ENCODE results near the gene TMEM108.

The TMEM108 gene

DNA sequence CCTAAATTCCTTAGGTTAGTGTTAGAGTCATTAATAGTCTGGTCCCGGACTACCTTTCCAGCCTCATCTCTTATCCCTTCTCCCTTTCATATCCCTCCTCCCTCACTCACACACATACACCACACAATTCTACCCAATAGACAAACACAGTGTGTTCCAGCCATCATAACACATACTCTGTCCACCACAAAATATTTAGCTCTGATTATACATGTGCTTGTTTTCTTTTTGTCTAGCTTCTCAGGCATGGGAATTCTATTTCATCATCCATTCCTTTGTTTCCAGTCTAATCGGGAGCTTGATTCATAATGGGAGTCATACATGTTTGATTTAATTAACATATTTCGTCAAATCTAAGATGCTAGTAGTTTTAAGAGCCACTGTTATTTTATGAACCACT, 199.8 kb downstream of the TMEM108 start:
- DNase-seq, result no peak

DNA sequence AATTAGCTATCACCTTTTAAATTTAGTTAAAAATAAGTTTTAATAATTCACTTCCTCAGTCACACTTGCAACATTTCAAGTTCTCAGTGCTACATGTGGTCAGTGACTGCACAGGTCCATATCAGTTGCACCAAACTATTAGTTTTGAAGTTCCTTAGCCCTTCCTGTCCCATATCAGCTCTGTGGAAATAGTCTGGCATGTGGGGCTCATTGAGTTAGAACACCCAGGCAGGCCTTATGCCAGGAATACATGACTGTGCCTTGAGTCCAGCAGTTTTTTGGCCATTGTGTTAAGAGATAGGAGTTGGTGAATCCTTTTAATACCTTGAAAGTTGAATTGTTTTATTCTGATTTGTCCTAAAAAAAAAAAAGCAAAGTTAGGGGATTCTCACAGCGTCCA, 207.9 kb downstream of the TMEM108 start:
- no peak for DNase-seq

DNA sequence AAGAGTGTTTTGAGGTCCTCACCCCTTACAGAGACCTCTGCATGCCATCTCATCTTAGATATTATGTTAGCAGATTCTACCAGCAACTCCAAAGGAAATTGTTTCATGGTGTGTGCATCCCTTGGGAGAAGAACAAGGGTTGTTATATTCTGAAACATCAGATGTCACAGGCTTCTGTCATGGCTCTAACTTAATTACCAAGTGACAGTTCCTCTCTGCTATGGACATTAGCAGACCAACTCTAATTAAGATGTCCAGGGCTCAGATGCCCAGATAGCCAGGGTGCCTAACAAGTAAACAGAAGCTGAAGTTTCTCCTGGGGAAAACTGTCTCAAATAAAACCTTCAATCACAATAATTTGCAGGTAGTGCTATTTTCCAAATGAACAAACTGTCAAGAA, 208.6 kb downstream of the TMEM108 start:
- DNase-seq, result no peak

DNA sequence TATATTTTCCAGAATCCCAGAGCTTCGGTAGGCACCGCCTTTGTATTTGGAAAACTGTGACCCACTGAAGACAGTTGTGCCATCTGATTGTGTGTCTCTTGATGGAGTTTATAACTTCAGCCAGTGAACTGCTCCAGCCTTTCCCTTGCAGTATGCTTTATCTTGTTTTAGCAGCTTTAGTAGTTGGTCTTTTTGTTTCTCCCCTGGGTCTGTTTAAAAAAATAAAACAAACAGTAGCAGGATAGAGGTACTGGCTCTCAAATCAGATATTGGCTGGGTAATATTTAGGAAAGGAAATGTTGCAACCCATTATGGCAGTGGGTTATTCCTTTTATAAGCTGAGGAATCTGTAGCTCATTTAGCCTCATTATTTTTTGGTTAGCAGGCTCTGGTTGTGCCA, 210.2 kb downstream of the TMEM108 start:
- DNase-seq, result no peak

DNA sequence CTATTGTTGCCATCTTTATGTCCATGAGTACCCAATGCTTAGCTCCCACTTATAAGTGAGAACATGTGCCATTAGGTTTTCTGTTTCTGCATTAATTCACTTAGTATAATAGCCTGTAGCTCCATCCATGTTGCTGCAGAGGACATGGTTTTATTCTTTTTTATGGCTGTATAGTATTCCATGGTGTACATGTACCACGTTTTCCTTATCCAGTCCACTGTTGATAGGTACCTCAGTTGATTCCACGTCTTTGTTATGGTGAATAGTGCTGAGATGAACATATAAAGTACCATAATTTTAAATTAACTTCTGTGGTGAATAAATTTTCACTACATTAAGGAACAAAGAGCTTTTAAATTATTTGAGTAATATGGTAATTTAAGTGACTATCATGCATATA, 211.3 kb downstream of the TMEM108 start:
- no peak for DNase-seq

DNA sequence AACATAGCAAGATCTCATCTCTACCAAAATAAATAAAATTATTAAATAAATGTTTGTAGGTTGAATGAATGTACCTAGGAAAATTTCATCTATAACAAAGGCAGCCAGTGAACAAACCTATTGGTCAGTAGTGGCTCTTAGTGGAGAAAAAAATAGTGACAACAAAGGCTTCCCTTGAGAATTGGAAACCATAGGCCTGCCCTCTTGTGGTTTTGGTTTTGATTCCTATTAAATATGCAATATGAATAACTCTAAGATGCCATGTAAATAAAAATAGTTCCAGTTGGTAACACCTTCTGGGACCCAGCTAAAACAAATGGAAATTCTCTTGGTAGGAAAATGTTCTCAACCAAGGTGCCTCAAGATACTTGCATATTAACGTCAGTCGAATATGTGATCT, 216.0 kb downstream of the TMEM108 start:
- no peak for DNase-seq

DNA sequence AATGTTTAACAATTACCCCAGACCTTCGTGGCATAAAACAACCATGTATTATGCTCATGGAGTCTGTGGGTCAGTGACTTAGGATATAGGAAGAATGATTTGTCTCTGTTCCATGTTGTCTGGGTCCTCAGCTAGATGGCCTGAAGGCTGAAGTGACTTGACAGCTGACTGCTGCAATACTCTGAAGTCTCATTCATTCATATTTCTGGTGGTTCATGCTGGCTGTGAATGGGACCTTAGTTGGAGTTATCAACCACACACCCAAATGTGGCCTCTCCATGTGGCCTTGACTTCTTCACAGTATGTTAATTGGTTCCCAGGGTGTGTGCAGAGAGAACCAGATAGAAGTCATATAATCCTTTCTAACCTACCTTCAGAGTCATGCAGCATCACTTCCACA, 216.5 kb downstream of the TMEM108 start:
- no peak for DNase-seq

DNA sequence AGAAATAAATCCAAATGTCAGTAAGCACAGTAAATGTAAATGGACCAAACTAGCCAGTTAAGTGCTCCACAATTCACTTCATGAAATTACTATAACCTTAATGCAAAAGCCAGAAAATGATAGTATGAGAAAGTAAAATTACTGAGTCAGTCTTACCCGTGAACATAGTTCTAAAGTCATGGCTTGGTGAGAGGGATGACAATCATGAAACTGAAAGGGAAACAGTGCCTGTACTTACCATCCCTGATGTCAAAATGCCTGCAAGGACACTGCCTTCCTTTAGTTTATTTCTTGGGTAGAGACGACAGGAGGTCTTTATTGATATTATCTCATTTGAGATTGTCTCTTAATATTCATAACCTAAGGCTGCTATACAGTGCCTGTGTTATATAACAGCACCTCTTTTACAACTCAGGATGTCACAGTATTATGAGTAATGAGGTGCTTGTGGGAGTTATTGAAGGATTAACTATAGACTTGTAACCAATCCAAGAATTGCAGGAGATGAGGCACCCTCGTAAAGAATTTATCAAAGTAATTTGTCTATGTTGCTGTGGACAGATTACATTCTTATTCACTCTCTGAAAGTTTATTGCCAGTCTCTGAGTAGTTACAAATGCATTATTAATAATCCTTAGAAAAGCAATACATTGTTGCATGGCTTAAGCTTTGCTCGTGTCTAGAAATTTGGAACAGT, 218.7 kb downstream of the TMEM108 start:
- DNase-seq, result no peak

DNA sequence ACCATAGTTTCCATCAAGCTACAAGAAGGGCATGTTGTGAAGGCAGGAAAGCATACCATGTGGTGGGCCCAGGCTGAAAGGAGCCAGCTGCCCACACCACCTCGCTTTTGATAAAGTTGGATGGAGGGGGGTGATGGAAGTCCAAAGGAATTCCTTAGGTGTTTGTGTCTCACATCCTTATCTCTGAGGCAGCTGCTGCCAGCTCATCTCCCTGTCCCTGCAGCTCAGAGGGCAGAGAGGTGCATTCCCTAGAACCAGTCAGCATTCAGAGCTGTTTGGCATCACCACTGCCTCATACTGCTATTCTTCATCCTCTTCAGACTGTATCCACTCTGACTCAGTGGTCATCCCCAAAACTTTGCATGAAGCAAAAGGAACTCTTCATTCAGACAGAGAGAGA, 220.2 kb downstream of the TMEM108 start:
- DNase-seq, result no peak

DNA sequence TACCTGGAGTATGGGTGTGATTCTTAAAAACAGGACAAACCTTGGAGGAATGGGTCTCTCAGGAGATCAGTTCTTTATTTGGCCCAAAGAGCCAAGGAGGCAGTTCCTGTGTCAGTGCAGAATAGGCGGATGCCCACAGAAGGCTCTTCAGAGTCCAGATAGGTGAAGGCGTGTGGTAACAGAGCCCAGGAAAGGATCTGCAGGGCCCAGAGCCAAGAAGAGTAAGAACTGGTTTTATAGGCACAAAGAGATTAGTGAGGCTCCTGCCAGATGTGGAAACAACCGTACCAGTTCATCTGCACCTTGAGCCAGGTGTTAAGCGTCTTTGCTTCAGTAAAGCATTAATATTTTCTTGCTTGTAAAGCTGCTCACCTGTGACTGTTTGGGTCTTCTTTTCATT, 221.6 kb downstream of the TMEM108 start:
- no peak for DNase-seq

DNA sequence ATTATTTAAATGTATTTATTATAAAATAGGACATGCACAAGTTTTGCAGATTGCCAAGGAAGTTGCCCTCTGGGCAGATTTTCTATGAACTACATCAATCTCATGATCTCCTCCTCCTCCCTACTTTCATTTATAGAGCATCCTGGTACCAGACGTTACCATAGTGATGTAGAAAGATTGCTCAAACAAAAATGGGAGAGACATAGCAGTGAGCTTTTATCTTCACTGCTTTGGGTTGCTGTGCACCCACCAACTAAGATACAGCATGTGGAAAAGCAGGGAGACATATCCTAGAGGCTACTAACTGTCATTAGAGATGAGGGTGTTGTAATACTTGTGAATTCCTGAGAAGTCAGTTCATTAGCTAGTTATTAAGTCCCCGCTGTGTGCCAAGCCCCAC, 224.1 kb downstream of the TMEM108 start:
- DNase-seq, result no peak

DNA sequence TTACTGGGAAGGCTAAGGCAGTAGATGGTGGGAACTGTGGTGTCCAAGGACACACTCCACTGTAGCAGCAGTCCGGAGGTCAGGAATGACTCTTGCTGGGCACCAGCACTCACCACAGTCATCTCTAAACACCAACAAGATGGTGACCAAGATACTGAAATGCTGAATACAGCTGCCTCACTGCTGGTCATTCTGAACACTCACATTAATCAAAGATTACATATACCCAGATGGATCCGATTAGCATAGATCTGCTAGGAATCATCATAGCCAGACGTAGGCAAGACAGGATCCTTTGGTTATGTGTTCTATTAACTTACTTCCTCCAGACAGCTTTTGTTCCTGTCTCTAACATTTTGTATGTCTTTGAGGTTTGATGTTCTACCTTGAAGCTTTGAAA, 226.7 kb downstream of the TMEM108 start:
- DNase-seq, result no peak

DNA sequence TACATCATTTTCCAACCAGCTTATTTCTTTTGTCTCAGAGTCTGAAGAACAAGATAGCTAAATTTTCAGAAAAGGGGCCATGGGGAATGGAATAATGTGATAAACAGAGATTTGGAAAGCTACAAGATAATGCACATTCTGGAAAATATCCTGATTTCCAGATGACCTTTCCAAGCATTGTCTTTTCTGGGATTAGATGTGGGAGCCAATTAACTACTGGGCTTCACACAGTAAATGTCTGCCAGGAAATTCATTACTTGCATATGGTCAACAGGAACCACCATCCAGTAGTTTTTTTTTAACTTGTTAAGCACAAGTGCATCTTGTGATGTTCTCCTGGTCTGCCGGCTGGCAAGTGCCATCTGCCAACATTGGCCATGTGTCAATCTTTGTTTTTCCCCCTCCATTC, 230.5 kb downstream of the TMEM108 start:
- no peak for DNase-seq

DNA sequence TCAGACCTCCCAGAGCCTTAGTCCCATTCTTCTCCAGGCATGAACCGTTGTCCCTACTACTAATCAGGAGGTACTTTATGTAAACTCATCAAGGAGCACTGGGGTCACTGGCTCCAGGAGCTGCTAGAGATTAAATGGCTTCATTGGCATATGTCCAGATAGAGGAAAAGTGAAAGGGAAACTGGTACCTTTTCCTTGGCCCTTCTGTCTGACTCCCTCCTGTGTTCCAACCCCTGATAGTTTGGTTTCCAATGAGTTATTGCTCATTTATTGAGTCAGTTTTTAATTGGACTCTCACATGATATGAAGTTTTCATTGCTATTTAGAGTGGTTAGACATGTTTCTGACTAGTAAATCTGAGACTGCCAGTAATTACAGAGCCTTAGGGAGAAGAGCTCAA, 231.2 kb downstream of the TMEM108 start:
- no peak for DNase-seq

DNA sequence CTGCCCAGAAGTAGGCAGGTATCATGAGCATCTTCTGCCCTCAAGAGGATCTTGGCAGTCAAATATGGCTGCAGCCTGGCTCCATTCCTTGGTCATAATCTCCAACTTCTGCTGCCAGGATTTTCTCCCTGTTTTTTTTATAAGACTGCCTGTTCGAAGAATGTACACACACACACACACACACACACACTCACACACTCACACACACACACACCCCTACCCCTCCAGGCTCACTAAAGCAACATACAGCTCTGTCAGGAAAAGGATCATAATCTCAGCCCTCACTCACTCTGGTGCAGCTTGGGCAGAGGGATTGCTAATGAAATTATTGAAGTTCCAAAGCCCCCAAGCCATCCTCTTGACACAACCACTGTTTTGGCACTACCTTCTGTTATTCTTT, 232.4 kb downstream of the TMEM108 start:
- DNase-seq, result no peak

DNA sequence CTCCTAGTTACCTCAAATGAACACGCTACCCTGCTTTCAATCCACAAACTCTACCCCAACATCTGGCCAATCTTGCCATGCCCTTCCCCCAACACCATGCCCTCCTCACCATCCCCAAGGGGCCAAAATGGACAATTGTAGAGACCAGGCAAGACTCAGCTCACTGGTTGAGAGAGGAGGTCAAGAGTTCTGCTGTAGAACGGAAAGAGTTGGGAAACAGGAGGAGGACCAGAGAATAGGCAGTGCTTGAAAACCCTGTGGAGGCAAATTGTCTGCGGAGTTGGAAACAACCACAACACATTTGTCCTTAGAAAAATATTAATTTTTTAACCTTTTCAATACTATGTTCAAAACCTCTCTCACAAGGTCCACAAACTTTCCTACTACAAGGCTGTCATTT, 232.9 kb downstream of the TMEM108 start:
- DNase-seq, result no peak

DNA sequence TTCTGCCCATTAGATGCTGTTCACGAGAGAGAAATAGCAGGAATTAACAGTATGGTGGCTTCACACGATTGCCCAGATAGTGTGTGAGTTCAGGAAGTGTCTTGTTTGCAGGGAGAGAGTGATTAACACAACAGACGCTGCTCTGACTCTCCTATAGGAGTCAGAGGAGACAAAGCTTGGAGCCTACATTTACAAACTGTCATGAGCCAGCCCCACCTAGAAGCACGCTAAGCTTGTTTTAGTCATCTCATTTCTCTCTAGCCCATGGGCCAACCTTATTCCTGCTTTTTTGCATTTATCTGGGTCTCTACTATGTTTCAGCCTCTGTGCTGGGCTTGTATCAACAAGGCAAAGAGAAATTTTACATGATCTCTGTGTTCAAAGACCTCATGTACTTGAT, 233.3 kb downstream of the TMEM108 start:
- DNase-seq, result no peak

DNA sequence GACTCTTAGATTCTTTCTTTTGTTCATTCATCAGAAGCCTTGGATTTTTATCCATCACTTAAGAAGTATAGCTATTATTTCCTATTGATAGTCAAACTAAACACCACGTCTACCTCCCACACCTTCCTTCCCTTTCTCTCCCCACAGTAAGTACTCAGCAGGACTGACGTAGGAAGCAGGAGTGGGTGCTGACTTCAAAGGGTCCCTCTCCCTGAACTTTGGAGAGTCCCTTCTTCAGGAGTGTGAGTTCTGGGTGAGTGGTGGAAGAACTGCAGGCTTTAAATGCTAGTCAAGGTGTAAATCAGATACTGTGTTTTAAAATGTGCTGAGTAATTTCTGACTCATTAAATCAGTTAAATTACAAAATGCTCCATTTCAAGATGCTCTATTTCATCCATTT, 235.2 kb downstream of the TMEM108 start:
- no peak for DNase-seq

DNA sequence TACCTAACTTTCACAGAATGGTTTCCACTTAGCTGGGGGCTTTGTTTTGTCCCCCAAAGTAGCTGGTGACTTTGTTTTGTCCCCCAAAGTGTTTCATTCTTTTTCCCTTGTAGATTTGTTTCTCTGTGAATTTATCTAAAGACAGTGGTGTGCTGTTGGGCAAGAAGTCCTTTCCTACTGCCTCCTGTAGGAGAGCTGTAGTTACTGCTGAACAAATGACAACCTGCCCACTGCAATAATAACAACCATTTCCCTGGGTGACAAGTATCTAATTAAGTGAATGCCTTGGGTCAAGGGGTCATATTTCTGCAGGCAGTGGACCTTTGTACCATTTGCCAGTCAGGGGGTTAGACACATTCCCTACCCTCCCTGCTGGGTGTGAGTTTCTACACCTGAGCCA, 236.3 kb downstream of the TMEM108 start:
- DNase-seq, result no peak

DNA sequence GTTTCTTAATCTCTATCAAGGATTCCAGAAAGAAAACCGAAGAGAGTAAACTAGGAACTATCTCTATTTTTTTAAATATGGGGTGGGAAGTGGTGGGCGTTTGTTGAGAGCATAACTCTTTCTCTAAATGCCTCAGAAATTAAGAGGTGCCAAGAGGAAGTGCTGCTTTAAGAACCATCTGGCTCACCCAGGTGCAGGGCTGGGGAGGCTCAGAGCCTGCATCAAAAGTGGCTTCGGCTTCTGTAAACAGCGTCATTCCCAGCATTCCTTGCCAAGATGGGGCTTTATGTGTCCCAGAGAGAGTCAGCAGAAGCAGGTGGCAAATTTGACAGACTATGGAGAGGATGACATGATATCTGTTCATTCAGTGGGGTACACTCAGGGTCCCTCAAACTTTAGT, 238.4 kb downstream of the TMEM108 start:
- peak in 1 of 2 donors; percentile 1 for DNase-seq

DNA sequence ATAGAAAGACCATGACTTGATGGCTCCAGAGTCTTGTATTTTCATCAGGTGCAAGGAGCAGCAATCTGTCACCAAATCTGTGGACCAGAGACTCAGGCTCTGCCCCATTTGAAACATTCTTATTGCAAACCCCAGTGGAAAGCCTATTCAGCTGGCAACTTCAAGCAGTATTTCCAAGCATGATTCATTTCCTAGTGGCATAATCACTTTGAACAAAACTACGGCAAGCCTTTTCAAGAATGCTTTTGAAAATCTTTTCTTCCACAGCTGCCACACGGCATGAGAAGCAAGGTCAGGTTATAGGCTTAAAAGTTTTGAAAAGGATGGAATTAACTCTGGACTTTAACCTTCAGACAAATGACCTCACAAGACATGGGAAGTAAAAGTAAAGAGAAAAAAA, 239.6 kb downstream of the TMEM108 start:
- DNase-seq, result no peak

DNA sequence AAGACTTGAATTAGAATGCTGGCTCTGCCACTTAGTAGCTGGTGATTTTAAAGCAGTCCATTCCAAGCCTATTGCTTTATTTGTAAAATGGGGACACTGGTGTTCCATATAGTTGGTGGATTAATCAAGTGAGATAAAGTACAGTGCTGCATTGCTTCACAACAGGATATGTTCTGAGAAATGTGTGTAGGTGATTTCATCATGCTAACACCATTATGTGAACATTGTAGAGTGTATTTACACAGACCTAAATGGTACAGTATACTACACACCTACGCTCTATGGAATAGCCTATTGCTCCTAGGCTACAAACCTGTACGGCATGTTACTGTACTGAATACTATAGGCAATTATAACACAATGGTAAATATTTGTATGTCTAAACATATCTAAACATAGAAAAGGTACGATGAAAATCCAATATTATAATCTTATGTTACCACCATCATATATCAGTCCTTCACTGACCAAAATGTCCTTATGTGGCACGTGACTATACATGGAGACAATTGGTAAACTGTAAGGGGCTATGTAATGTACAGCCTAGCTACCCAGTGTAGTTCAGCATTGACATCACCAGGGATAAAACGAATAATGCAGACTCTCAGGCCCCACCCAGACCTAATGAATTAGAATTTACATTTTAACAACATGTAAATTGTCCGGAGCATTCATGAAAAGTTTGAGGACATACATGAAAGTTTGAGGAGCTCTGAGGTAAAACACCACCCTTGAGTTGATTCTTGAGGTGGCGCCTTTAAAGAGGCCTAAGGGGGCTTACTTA, 240.3 kb downstream of the TMEM108 start:
- DNase-seq, result no peak

DNA sequence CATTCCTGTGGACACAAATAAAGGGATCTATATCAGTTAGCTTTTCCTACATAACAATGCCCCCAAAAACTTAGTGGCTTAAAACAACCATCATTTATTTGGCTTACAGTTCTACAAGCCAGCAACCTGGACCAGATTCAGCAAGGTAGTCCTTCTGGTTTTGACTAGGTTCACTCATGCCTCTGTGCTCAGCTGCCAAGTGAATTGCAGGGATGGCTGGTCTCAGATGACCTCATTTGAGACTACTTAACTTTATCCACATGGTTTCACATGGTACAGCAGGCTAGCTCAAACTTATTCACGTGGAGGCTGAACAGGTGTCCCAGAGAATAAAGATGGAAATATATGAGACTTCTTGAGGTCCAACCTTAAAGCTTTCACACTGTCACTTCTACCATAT, 242.4 kb downstream of the TMEM108 start:
- DNase-seq, result no peak

DNA sequence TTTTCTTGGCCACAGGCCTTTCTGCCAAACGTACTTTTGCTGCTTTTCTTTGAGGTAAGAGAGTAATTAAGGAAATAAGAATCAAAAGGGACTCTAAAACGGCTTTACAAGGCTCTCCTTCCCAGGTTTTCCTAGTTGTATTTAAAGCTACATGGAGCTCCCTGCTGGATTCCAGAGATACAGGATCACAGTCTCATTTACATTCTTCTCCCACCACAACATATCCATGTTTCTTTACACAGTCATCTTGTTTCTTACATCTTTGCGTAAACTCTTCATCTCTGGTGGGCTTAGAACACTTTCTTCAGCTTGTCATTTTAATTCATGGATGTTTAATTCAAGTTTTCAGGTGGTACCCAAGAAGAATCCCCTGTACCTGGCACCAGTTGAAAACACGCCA, 244.0 kb downstream of the TMEM108 start:
- no peak for DNase-seq
